ENCODE data around the gene WNK2.

The WNK2 gene

DNA sequence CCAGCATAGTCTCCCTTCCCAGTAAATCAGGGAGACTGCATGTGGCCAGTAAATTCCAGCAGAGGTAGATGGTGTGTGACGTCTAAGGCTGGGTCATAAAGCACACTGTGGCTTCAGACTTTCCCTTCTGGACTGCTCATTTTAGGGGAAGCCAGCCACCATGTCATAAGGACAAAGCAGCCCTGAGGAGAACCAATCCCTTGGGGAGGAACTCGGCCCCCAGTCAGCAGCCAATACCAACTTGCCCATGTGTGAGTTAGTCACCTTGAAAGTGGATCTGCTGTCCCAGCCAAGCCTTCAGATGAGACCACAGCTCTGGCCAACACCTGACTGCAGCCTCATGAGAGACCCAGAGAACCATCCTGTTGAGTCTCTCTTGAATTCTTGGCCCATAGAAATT is 35.2 kb upstream of the WNK2 start:
- Histone ChIP-seq H3K4me3 (ENCODE audit: low read length) (no peak overlapping the region), H3K4me1 (ENCODE audit: control insufficient read depth, insufficient read depth, low read length) (peaks cover 14% of the 10 kb centered on the region), H3K9ac (ENCODE audit: low read depth, low read length) (no peak overlapping the region), H3K4me2 (ENCODE audit: low read length) (no peak overlapping the region), H3K9me3 (replicated peaks; ENCODE audit: low read length) (no peaks in the 10 kb centered on the region), H3K36me3 (ENCODE audit: insufficient read depth, low read length) (no peaks in the 10 kb centered on the region), H3K27me3 (ENCODE audit: control insufficient read depth, insufficient read depth, low read length) (peaks cover 8% of the 10 kb centered on the region)

DNA sequence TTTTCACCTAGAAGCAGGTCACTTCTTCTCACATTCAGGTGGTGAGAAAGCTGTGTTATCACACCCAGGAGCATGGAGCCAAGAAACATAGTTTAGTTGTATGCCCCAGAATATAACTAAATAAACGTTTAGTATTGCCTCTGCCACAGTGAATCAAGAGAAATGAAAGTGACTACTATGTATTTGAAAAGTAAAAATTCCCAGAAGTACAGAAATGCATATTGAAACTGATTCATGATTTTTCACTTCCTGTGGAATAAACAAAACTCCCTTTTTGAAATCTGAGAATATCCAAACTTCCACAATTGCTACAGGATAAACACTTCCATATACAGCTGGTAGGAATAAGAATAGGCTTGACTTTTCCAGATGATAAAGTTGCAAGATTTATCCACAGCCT is 34.6 kb upstream of the WNK2 start:
- Histone ChIP-seq H3K4me1 (ENCODE audit: control insufficient read depth, insufficient read depth, low read length) (peaks cover 7% of the 10 kb centered on the region), H3K4me2 (ENCODE audit: low read length) (peak overlapping the region; percentile 4)

DNA sequence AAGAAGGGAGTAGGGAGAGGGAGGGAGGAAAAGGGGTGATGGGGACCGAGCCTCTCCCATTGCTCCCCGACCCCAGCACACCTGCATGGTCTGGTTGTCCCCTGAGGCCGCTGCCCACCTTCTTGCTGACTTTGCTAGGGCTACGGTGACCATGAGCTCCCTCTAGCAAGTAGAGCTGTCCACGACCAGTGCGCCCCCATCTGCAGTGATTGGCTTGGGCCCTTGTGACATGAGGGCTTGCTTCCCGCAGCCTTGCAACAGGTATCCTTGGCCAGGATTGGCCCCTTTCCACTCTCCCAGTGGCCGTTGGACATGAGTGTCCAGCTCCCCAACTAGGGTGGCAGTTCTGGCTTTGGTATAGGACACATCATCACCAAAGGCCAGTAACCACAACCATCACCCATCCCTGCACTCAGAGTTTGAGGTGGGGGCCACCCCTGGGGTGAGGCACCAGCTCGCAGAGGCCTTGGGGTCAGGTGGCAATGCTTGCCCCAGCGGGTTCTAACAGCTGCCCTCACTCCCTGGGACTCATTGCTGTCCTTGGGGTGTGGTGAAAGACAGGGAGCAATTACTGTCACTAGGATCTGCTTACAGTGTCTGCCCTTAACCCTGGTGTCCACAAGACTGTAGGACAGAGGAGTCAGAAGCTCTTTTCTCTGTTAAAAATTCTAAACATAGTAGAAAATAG is 32.7 kb upstream of the WNK2 start:
- peaks cover 9% of the 10 kb centered on the region for H3K27me3 ChIP-seq (ENCODE audit: control insufficient read depth, insufficient read depth, low read length)
- H3K36me3 ChIP-seq (ENCODE audit: insufficient read depth, low read length) = no peaks in the 10 kb centered on the region
- H3K4me3 ChIP-seq (ENCODE audit: low read length) = no peak overlapping the region
- H3K9me3 ChIP-seq (replicated peaks; ENCODE audit: low read length) = no peaks in the 10 kb centered on the region
- H3K9ac ChIP-seq (ENCODE audit: low read depth, low read length) = no peak overlapping the region
- no peak overlapping the region for H3K4me2 ChIP-seq (ENCODE audit: low read length)
- H3K4me1 ChIP-seq (ENCODE audit: control insufficient read depth, insufficient read depth, low read length) = peaks cover 6% of the 10 kb centered on the region

More for the DNA sequence above, 34.6 kb upstream of the WNK2 start:
- Histone ChIP-seq H3K9ac (ENCODE audit: low read depth, low read length) (no peak overlapping the region), H3K4me3 (ENCODE audit: low read length) (no peak overlapping the region), H3K36me3 (ENCODE audit: insufficient read depth, low read length) (no peaks in the 10 kb centered on the region), H3K27me3 (ENCODE audit: control insufficient read depth, insufficient read depth, low read length) (peaks cover 8% of the 10 kb centered on the region), H3K9me3 (replicated peaks; ENCODE audit: low read length) (no peaks in the 10 kb centered on the region)

DNA sequence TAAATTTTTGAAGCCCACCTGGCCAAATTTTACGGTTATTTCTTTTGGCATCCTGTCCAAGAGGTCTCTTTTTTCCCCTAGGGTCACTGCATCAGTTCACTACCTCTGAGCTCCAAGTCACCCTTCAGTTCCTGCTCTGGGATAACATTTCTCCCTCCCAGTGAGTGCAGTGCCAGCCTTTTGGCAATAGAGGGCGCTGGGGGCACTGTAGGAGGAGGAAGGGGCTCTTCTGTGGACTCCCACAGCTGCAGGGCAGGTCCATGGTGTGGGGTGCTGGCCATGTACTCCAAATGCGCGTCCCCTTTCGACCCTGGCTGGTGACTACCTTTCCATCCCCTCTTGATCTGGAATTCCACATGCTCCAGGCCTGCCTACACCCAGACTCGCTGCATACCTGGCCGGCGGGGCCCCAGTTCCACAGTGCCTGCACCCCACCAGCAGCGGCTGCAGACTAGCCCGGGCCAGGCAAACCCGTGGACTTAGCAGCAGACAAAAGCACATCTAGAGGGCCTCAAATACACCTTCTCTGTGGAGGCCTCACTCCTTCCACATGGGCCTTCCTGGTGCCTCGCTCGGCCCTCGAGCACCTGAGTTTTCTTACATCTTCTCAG is 29.5 kb upstream of the WNK2 start:
- Histone ChIP-seq H3K4me2 (ENCODE audit: low read length) (no peak overlapping the region), H3K9me3 (replicated peaks; ENCODE audit: low read length) (no peaks in the 10 kb centered on the region), H3K36me3 (ENCODE audit: insufficient read depth, low read length) (no peaks in the 10 kb centered on the region), H3K27me3 (ENCODE audit: control insufficient read depth, insufficient read depth, low read length) (peaks cover 12% of the 10 kb centered on the region), H3K4me3 (ENCODE audit: low read length) (no peak overlapping the region), H3K4me1 (ENCODE audit: control insufficient read depth, insufficient read depth, low read length) (peaks cover under 1% of the 10 kb centered on the region), H3K9ac (ENCODE audit: low read depth, low read length) (no peak overlapping the region)

DNA sequence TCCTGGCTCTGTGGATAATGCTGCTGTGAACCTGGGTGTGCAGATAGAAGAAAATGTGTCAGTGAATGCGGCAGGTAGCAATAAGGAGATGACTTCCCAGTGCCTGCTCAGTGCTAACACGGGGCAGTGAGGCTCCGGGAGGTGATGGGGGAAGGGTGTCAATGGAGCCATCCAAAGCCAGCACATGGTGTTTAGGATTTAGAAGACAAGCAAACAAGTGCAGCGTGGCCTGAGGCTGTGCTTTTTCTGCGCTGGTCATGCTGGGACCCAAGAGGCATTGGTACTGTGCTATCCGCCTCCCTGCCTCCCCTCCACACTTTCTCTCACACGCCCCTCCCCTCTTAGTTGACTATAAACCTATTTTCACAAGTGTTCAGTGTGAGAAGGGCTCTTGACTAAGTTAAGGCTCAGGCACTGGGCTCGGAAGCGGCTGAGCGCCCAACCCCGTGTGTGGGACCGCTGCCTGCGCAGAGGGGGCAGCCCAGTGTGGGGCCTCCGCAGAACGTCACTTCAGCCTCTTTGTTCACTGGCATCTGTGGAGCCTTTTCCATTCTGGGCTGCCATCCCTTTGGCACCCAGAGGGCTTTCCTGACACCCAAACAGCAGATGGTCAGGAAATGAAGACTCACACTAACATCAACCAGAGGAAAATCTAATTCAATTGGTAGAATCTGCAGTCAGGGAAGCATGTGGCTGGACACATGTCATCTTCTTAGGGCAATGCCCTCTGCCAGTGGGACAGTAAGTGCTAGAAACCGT is 28.0 kb upstream of the WNK2 start:
- peaks cover 12% of the 10 kb centered on the region for H3K27me3 ChIP-seq (ENCODE audit: control insufficient read depth, insufficient read depth, low read length)
- H3K9ac ChIP-seq (ENCODE audit: low read depth, low read length) = no peak overlapping the region
- peaks cover 5% of the 10 kb centered on the region for H3K4me1 ChIP-seq (ENCODE audit: control insufficient read depth, insufficient read depth, low read length)
- H3K4me3 ChIP-seq (ENCODE audit: low read length) = no peak overlapping the region
- no peaks in the 10 kb centered on the region for H3K36me3 ChIP-seq (ENCODE audit: insufficient read depth, low read length)
- H3K4me2 ChIP-seq (ENCODE audit: low read length) = no peak overlapping the region
- H3K9me3 ChIP-seq (replicated peaks; ENCODE audit: low read length) = no peaks in the 10 kb centered on the region

DNA sequence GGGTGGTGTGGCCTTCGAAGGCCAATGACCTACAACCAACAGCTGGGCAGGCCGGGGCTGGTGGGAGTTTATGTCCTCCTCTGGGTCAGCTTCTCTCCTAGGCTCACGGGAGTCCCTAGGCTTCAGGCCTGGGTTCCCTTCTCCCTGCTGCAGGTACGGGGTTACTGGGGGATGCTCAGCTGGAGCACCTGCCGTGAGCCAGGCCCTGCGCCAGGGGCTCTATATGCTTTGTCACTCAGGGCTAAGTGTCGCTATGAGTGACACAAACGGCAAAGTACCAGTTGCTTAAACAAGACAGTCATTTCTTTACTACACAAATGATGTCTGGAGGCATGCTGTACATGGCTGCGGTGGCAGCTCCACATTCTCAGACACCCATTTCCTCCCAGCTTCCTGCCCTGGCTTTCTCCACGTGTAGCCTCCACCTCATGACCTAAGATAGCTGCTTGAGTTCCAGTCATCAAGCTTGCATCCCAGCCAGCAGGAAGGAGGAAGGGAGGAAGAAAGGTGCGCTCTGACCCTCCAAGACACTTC is 27.4 kb upstream of the WNK2 start:
- peaks cover 12% of the 10 kb centered on the region for H3K27me3 ChIP-seq (ENCODE audit: control insufficient read depth, insufficient read depth, low read length)
- no peaks in the 10 kb centered on the region for H3K36me3 ChIP-seq (ENCODE audit: insufficient read depth, low read length)
- H3K9ac ChIP-seq (ENCODE audit: low read depth, low read length) = no peak overlapping the region
- peaks cover 5% of the 10 kb centered on the region for H3K4me1 ChIP-seq (ENCODE audit: control insufficient read depth, insufficient read depth, low read length)
- H3K4me2 ChIP-seq (ENCODE audit: low read length) = no peak overlapping the region
- no peaks in the 10 kb centered on the region for H3K9me3 ChIP-seq (replicated peaks; ENCODE audit: low read length)
- no peak overlapping the region for H3K4me3 ChIP-seq (ENCODE audit: low read length)

DNA sequence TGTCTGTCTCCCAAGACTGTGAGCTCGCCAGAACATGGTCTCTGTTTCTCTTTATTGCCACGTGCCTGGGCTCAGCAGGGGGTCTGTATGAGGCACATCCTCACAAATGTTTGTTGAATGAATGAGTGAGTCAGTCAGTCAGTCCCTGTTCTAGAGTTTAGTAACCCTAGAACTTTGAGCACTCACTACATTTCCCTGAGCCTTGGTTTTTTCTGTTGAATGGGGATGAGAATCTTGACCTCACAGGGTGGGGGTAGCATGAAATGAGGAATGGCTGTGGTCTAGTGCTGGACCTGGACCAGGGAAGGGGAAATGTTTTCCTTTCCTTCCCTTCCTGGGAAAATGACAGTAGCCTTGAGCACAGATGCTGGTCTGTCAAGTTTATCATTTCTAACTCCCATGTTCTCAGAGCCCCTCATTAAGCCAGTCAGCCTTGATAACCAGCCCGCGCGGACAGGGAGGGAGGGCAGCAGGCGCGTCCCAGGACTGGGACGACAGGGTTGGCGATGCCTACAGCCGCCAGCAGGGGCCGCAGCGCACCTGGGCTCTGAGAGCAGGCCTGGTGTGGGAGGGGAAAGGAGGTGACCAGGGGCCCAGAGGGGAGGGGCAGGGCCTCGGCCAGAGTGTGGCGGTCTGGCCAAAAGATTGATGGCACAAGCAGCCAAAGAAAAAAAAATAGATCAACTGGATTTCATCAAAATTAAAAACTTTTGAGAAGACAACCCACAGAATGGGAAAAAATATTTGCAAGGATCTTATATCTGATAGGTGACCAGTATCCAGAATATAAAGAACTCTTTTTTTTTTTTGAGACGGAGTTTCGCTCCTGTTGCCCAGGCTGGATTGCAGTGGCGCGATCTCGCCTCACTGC is 24.1 kb upstream of the WNK2 start:
- peak overlapping the region; percentile 68 for H3K4me2 ChIP-seq (ENCODE audit: low read length)
- no peaks in the 10 kb centered on the region for H3K9me3 ChIP-seq (replicated peaks; ENCODE audit: low read length)
- H3K27me3 ChIP-seq (ENCODE audit: control insufficient read depth, insufficient read depth, low read length) = peaks cover 32% of the 10 kb centered on the region
- peak overlapping the region; percentile 43 for H3K4me3 ChIP-seq (ENCODE audit: low read length)
- no peaks in the 10 kb centered on the region for H3K36me3 ChIP-seq (ENCODE audit: insufficient read depth, low read length)
- H3K9ac ChIP-seq (ENCODE audit: low read depth, low read length) = no peak overlapping the region
- peaks cover 5% of the 10 kb centered on the region for H3K4me1 ChIP-seq (ENCODE audit: control insufficient read depth, insufficient read depth, low read length)

DNA sequence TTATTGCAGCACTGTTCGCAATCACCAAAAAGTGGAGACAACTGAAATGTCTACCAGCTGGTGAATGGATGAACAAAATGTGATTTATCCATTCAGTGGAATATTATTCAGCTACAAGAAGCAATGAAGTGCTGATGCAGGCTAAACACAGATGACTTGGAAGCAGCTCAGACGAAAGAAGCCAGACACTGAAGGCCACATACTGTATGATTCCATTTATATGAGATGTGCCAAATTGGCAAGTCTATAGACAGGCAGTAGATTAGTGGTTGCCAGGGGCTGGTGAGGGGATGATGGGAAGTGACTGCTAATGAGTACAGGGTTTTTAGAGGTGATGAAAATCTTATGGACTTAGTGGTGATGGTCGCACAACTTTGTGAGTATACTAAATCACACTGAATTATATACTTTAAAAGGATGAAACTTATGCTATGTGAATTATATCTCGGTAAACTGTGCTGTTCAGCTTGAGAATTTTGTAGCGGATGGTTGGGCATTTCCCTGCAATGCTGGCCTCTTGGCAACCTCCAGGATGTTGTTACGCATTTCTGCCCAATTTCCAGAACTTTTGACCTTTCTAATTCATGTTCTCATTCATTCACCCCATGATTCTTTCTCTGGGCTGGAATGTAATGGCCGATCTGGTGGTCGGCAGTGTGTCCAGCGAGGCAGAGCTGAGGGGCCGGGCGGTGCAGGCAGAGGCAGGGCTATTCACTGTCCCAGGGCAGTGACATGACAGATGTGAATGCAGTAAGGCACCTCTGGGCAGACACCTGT is 22.0 kb upstream of the WNK2 start:
- peaks cover 33% of the 10 kb centered on the region for H3K27me3 ChIP-seq (ENCODE audit: control insufficient read depth, insufficient read depth, low read length)
- no peaks in the 10 kb centered on the region for H3K36me3 ChIP-seq (ENCODE audit: insufficient read depth, low read length)
- H3K4me1 ChIP-seq (ENCODE audit: control insufficient read depth, insufficient read depth, low read length) = peaks cover 5% of the 10 kb centered on the region
- no peak overlapping the region for H3K4me2 ChIP-seq (ENCODE audit: low read length)
- no peak overlapping the region for H3K9ac ChIP-seq (ENCODE audit: low read depth, low read length)
- no peaks in the 10 kb centered on the region for H3K9me3 ChIP-seq (replicated peaks; ENCODE audit: low read length)
- no peak overlapping the region for H3K4me3 ChIP-seq (ENCODE audit: low read length)

DNA sequence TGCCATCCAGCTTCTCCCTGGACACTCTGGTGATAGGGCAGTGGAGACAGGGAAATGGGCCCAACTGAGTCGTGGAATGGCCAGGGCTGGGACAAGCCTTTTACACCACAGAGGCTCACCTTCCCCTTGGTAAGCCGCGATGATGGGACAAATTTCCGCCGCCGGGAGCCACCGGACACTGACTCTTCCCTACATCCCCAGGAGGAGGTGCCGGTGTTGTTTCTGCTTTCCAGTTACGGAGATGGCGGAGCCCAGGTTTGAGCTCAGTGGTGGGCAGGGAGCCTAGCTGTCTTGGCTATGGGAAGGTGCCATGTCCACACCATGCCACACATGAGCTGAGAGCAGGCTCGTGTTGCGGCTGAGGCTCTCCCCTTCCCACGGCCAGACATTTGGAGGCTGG is 19.9 kb upstream of the WNK2 start:
- H3K4me1 ChIP-seq (ENCODE audit: control insufficient read depth, insufficient read depth, low read length) = peaks cover 5% of the 10 kb centered on the region
- no peak overlapping the region for H3K4me2 ChIP-seq (ENCODE audit: low read length)
- H3K4me3 ChIP-seq (ENCODE audit: low read length) = no peak overlapping the region
- no peaks in the 10 kb centered on the region for H3K9me3 ChIP-seq (replicated peaks; ENCODE audit: low read length)
- peaks cover 49% of the 10 kb centered on the region for H3K27me3 ChIP-seq (ENCODE audit: control insufficient read depth, insufficient read depth, low read length)
- no peaks in the 10 kb centered on the region for H3K36me3 ChIP-seq (ENCODE audit: insufficient read depth, low read length)
- no peak overlapping the region for H3K9ac ChIP-seq (ENCODE audit: low read depth, low read length)

DNA sequence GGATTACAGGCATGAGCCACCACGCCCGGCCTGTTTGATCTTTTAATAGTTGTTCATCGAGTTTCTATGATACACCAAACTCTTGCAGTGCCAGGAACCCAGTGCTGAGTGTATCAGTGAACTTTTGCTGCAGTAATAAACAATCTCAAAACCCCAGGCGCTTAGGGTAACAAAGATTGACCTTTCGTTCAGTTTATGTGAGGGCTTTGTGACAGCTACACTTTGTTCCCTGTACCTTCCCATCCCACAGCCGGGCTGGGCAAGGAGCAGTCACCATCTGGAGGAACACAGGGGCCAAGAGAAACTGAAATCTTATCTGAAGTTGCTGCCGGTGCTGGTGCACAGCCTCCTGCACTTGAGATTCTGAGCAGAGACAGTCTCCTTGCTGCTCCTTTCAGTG is 17.2 kb upstream of the WNK2 start:
- no peak overlapping the region for H3K4me3 ChIP-seq (ENCODE audit: low read length)
- H3K9me3 ChIP-seq (replicated peaks; ENCODE audit: low read length) = no peaks in the 10 kb centered on the region
- H3K4me1 ChIP-seq (ENCODE audit: control insufficient read depth, insufficient read depth, low read length) = no peaks in the 10 kb centered on the region
- H3K9ac ChIP-seq (ENCODE audit: low read depth, low read length) = no peak overlapping the region
- no peak overlapping the region for H3K4me2 ChIP-seq (ENCODE audit: low read length)
- H3K36me3 ChIP-seq (ENCODE audit: insufficient read depth, low read length) = no peaks in the 10 kb centered on the region
- peaks cover 57% of the 10 kb centered on the region for H3K27me3 ChIP-seq (ENCODE audit: control insufficient read depth, insufficient read depth, low read length)

All from skeletal muscle satellite cell (primary cell).